Right hindlimb (tissue), 1 donor: ENCODE data around the gene ARPC2.

ENCODE experiments used
- DNase-seq: peaks from one replicate; pipeline ENCODE4 v3.0.0-alpha.2; 2018

The ARPC2 gene

DNA sequence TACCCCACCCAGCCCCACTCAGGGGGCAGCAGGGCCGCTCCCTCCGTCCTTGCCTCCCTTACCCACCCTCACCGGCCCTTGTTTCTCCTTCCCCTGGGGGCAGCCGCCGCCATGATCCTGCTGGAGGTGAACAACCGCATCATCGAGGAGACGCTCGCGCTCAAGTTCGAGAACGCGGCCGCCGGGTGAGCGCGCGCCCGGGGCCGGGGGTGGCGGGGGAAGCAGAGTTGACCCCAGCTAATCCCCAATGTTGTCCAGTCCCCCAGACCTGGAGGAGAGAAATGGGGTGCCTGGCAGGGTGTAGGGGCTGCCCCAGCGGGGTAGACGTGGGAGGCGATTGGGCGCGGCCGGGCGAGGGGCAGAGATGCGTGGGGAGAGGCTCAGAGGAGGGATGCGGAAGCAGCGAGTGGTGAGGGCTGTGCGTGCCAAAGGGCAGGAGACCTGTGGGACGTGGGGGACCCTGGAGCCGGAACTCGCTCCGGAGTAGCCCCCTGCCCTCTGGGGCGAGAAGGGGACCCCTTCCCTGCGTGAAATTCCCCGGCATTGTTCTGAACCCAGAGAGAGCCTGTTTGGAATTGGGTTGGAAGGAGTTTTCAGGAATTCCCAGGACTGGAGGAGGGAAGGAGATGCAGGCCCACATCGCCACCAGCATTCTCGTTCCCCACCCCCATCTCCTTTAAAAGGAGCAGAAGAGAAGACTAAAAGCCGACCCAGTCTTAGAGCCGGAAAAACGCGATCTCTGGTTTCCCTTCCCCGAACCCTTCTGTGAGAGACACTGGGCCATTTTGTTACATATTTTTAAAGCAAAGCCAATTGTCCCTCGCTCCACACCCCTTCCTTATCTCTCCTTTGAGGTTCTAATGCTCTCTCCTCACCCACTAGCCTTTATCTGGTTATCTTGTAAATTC, 625 bp downstream of the ARPC2 start:
- peak; percentile 53 for DNase-seq

GRCh38 chr2:218218268-218219185, 1.5 kb downstream of the ARPC2 start:
- no peak for DNase-seq

DNA sequence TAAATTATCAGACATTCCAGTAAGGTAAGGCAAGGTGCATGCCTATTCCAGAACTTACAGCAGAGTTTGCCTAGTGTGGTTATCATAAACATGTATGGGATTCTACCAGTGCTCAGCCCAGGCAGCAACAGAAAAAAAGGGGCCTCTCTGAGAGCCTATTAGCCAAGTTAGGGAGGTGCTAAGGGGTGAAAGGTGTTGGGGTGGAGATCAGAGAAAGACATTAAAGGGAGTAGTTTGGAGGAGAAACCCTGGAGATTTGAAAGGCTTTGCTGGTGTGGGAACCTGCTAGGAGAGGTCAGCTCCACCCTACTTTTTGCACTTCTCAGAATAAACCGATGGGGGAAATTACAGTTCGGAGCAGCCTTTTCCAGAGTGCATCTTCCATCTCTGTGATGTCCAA, 2.9 kb downstream of the ARPC2 start:
- no peak for DNase-seq

DNA sequence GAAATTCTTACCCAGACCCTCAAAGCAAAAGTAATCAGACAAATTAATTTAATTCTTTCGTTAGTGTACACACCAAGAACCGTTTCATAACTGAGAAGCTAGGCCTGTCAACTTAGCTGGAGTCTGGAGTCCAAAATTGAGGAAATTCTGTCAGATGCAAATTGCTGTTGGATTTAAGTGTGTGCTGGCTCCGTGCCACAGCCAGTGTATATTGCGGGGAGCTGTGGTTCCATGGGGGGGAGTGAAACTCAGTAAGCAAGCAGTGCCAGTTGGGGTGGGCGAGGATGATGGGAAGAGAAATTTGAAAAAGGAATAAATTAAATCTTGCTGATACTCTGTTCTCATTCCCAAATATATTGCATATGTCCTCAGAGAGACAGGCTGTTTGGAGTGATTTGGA, 4.0 kb downstream of the ARPC2 start:
- DNase-seq: no peak

GRCh38 chr2:218223046-218223445, 6.1 kb downstream of the ARPC2 start:
- no peak for DNase-seq

DNA sequence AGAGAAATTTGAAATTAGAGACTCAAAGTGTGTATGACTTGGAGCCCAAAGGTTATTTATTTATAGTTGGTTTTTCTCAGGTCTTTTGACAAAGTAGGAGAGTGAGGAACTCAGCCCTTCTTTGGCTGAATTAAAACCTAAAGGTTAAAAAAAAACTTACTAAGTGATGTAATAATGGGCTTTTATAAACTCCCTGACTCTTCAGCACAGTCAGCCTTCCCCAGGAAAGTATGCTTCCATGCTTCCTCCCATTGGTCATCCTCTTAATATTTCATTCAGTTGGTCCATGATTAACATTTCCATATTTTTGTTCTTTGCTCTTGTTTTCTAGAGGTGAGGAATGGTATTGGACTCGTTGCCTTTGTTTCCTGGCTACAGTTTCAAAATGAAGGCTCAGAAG, 7.2 kb downstream of the ARPC2 start:
- no peak for DNase-seq

DNA sequence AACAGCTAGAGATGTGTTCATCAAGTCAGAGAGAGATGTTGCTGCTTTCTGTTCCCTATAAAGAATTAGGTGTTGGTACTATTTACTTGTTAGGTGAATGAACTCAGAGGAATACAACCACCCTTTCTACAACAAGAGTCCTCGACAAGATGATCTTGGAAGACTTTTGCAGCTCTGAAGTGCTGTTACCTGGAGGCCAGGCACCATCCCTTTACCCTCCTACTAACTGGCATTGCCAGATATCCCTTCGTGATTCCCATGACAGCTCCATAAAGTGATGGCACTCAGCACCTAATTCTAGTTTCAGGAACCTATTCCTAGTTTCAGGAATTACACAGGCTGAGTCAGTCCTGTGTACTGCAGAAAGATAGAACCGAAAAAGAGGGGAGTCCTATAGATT, 9.9 kb downstream of the ARPC2 start:
- DNase-seq: no peak

DNA sequence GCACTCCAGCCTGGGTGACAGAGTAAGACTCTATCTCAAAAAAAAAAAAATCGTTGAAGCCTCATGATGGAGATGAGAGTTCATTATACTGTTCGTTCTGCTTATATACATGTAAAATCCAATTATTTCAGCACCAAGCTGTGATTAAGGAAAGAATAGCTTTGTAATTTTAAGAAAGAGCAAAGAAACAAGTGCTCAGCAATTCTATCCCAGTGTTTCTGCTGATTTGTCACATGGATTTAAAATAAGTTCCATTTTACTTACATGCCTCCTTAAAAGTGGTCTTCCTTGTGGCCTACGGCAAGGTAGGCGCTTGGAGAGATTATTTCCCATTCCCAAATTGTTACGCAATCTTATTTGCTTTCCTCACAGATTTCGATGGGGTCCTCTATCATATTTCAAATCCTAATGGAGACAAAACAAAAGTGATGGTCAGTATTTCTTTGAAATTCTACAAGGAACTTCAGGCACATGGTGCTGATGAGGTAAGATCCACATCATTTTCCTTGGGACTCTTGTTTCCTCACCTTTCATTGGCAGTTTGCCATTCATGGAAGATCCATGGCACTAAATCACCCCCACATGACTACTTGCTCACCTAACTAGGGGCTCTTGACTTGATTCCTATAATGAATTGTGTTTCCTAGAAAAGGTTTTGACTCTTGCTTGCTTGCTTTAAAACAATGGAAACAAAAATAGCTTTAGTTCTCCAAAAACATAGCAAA, 11.5 kb downstream of the ARPC2 start:
- DNase-seq: no peak

- DNase-seq: no peak
Measured at GRCh38 chr2:218229239-218229638, 12.2 kb downstream of the ARPC2 start.

- no peak for DNase-seq
Measured at GRCh38 chr2:218229851-218230250, 12.9 kb downstream of the ARPC2 start.

DNA sequence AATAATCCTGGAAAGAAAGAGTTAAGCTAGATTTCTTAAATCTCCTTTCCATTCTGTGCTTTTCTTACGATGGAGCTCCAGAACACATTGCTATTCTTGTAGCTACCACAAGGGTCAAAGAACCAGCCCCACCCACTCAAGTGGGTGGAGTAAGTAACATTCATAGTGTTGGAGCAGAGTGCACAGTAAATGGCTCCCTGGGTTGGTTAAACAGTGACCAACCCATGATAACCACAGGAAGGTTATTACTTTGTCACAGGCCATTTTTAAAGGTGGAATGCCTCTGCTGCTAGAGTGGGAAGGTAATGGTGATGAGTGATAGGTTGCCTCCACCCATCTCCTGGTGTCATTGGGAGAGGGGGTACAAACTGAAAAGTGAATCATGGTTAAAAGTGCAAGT, 13.9 kb downstream of the ARPC2 start:
- no peak for DNase-seq

DNA sequence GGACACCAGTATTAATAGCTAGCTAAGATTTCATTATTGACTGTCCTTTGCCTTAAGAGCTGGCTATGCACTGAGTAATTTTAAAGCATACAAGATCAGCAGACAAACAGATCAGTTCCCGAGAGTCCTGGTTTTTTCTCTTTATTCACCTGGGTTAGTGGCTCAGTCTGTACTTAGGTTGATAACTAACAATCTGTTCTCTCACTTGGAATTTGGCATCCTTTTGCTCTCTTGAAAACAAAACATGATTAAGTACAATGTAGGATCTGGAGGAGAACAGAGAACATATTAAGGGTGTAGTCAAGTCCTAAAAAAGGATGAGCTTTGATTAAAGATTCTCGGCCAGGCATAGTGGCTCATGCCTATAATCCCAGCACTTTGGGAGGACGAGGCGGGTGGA, 16.6 kb downstream of the ARPC2 start:
- no peak for DNase-seq

- no peak for DNase-seq
Measured at GRCh38 chr2:218234521-218234920, 17.5 kb downstream of the ARPC2 start.

DNA sequence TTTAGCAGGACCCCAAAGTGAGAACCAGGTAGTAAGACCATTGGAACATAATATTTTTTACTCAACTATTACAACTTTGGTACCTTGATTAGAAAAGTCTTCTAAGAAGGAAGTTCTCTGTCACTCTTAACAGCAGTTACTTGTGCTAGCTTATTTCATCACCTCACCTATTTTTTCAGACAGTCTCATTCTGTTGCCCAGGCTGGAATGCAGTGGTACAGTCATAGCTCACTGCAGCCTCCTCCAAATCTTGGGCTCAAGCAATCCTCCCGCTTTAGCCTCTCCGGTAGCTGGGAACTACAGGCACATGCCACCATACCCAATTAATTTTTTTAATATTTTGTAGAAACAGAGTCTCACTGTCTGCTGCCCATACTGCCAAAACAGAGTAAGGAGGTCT, 18.0 kb downstream of the ARPC2 start:
- no peak for DNase-seq

DNA sequence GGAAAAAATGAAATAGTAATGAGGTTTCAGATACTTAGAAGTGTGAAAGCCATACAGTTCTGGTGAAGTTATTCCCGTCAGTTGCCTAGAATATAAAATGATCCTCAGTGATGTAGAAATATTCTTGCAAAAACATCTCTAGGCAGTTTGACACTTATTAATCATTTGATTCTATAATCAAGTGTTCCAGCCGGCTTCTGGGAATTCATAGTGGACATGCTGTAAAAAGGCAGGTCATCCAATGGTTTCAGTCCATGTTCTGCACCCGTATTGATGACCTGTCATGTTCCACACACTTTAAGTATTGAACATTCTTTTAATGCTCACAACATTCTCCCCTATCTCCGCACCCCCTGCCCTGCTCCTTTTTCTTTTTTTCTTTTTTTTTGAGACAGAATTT, 19.8 kb downstream of the ARPC2 start:
- DNase-seq: no peak

DNA sequence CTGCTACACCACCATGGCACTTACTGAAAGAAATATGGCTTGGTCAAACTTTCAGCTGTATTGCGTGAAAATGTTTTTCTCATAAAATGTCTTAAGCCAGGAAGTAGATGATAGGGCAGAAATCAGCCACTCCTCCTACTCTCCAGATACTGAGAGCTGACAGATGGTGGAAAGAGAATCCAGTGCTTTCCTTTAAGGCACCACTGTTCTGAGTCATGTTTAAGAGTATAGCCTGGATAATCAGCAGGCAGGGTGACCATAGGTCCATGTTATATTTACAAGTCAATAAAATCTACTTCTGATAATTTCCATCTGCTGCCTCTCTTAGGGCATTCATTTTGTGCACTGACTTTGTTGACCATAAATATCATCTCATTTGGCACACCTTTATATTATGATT, 21.9 kb downstream of the ARPC2 start:
- no peak for DNase-seq

DNA sequence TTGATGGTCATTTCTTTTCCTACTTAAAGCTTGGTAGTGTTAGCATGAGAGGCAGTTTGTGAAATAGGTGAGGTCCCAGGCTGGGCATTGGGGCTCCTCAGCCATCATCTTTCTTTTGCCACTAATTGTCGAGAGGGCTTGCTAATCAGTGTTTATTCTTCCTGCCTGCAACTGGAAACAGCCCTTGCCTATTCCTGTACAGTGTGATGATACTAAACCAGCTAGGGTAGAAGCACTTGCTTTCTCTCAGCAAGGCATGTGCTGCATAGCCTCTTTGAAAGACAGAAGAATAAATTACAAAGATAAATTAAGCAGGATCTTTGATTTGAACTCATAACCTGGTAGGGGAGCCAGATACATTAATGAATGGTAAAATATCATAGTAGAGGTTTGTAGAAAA, 27.2 kb downstream of the ARPC2 start:
- no peak for DNase-seq

DNA sequence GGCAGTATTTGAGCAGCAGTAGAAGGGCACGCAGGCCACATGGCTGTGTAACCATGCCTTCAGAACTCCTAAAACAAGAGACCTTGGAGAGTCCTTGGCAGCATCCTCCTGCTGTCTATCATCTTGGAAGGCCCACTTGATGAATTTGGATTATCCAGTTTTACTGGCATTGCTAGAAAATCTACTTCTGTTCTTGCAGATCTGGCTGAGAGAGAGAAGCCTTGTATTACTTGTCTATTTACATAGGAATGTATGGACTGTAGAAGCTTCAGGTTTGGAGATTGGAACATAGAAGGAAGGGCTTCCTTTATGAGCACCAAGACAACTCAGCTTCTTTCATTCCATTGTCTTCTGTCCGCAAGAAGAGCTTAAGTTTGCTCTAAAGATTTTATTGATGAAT, 27.7 kb downstream of the ARPC2 start:
- DNase-seq: no peak

DNA sequence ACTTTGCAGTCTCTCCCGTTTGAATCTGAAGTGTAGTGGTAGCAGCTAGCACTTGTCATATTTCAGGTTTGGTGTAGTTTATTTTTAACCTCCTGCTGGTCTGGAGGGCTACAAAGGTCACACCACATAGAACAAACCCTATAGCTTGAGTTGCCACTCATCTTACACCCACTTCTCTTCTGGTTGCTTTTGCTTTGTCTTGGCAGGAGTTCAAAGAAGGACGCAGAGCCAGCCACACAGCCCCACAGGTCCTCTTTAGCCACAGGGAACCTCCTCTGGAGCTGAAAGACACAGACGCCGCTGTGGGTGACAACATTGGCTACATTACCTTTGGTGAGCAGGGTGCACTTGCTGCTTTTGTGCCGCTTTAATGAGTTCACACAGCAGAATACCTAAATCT, 28.2 kb downstream of the ARPC2 start:
- DNase-seq: no peak

- no peak for DNase-seq
Measured at GRCh38 chr2:218249691-218250090, 32.7 kb downstream of the ARPC2 start.

DNA sequence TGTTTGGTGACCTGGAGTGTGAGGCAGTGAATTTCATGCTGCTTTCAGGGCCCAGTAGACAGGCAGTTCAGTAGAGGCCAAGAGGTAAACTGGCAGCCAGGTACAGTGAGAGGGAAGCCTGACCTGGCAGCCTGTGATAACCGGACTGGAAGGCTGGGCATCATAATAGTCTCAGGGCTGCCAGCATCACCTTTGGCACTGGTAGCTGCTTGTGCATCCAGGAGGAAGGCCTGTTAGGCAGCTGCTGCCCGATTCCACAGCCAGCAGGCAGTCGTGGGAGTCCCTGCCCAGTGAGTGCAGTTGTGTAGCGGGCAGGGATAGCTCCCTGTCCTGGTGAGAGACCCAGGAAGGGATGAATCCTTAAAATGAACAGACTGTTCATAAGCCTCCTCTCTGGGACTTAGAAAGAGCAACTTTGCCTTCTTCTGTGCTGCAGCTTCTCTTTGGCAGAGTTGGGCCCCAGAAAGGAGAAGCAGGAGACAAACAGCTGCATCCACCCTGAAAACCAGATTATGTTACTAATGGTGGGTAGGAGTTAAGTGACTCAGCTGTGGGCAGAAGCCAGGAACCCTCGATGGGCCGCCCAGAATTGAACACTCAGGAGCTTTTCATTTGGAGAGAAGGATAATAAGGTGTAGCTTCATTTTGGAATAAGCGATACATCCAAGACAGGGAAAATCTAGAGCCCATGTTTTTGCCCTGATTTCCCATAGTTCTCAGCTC, 35.7 kb downstream of the ARPC2 start:
- no peak for DNase-seq

- DNase-seq: no peak
Measured at GRCh38 chr2:218253232-218253625, 36.2 kb downstream of the ARPC2 start.

DNA sequence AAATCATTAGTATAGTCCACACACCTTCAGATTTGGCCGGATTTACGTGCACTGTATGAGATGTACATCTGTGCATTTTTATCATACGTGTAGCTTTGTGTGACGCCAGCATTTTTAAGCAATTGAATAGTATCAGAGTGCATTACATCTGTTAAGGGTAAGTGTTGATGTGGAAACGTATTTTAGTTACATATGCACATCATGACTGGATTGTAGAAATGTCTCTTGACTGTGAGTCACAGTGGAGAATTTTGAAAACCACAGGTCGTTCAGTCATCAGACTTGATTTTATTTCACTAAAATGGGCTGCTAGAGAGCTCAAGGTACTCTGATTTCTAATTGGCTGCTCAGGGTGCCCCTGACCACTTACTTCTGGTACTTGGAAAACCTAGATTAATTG, 38.5 kb downstream of the ARPC2 start:
- DNase-seq: no peak
